D721Med (cell line): ENCODE measurements around the gene SLC6A9.

Source experiments
- DNase-seq: peaks from one replicate; pipeline ENCODE4 v3.0.0; 2011; ENCODE audit warnings: low spot score; ENCODE audit not compliant: insufficient read length
- FAIRE-seq: peaks from 2 replicates; lab custom pipeline; 2011; peaks lifted over from hg19 to GRCh38; lab: Jason Lieb, UNC
- CTCF ChIP-seq: IDR thresholded peaks from 2 replicates; pipeline ENCODE4 v1.5.1; 2012; ENCODE audit warnings: mild to moderate bottlenecking, control low read depth; ENCODE audit not compliant: insufficient read depth; ENCODE audit errors: missing control alignments

SLC6A9 gene

DNA sequence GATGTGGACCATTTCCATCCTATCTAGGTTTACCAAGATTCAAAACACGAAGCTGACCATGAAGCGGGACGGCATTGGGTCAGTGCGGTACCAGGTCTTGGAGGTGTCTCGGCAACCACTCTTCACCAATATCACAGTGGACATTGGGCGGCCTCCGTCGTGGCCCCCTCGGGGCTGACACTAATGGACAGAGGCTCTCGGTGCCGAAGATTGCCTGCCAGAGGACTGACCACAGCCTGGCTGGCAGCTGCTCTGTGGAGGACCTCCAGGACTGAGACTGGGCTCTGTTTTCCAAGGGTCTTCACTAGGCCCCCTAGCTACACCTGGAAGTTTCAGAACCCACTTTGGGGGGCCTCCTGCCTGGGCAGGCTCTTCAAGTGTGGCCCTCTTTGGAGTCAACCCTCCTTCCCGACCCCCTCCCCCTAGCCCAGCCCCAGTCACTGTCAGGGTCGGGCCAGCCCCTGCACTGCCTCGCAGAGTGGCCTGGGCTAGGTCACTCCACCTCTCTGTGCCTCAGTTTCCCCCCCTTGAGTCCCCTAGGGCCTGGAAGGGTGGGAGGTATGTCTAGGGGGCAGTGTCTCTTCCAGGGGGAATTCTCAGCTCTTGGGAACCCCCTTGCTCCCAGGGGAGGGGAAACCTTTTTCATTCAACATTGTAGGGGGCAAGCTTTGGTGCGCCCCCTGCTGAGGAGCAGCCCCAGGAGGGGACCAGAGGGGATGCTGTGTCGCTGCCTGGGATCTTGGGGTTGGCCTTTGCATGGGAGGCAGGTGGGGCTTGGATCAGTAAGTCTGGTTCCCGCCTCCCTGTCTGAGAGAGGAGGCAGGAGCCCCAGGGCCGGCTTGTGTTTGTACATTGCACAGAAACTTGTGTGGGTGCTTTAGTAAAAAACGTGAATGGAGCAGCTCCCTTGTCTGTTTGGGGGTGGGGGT, 40.7 kb downstream of the SLC6A9 start:
- no peak for DNase-seq
- no peak for FAIRE-seq
- TF ChIP-seq CTCF = no peak

DNA sequence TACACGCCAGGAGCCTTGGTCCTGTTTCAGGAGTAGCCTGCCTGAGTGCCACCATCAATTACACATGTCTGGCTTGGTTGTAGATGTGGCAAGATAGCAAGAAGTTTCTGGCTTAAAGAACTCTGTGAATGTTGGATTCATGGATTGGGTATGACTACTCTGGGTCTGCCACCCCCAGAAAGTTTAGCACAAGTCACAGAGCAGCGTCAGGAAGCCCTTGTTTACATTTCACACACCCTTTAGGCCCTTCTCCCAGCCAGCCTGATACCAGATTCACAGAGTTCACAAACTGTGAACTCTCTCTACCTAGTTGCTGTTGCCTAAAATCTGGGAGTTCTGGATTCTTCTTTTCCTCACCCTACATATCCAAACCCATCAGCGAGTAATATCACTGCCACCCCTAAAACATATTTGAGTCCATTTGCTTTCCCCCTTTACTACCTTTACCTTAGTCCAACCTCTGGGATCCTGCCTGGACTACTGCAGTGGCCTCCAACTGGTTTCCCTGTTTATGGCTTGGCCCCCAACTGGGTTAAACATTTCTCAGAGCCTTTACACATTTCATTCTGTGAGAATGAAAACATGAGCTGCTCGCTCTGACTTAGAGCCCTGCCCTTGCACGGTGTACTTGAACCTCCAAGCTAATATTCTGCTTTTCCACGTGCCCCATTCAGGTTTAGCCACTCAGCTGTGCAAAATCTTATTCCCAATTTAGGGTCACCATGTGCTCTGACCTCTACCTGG, 43.9 kb downstream of the SLC6A9 start:
- no peak for FAIRE-seq

GRCh38 chr1:43986712-43987111, 44.5 kb downstream of the SLC6A9 start:
- FAIRE-seq = no peak
- DNase-seq = no peak
- no peak for TF ChIP-seq CTCF

More for the DNA sequence above, 43.9 kb downstream of the SLC6A9 start:
- no peak for TF ChIP-seq CTCF
- no peak for DNase-seq

- no peak for FAIRE-seq
- TF ChIP-seq CTCF = no peak
- DNase-seq = no peak
These were observed 45.2 kb downstream of the SLC6A9 start for GRCh38 chr1:43985984-43986595.

DNA sequence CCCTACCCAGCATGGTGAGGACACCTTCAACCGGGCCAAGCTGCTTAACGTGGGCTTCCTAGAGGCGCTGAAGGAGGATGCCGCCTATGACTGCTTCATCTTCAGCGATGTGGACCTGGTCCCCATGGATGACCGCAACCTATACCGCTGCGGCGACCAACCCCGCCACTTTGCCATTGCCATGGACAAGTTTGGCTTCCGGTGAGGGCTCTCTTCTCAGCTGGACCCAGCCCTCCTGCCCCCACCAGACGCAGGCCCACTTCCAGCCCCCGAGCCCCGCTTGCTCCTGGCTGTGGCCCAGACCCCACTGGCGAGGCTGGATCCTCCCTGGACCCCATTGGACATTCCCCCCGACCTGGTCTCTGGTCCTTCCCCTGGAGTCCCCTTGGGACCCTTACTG, 46.4 kb downstream of the SLC6A9 start:
- DNase-seq (no peak), FAIRE-seq (no peak)
- TF ChIP-seq CTCF = no peak

- FAIRE-seq = no peak
- no peak for TF ChIP-seq CTCF
- no peak for DNase-seq
These were observed 47.9 kb downstream of the SLC6A9 start for GRCh38 chr1:43983253-43983899.
